NCI-H2227 (cell line): ENCODE results near the gene RYR1.

Source experiments
- DNase-seq: peaks from one replicate; lab custom pipeline; 2025; ENCODE audit not compliant: unreplicated experiment; lab: John Stamatoyannopoulos, UW

RYR1 gene

DNA sequence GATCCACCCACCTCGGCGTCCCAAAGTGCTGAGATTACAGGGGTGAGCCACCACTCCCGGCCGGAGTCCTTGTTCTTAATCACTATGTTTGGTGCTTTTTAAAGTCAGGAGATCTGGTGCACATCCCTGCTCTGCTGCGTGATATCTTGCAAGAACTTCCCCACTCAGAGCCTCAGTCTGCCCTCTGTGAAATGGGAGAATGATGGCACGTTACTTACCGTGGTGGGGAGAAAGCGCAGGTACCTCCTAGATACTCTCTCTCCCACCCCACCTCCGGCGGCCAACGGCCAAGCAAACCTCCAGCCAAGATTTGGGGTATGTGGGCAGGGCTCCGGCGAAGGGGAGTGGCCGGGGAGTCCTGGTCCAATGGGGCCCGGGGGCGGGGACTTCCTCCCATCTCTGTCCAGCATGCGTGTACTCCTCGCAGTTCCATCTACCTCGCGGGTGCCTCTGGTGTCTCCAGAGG lies at the start of gene RYR1:
Gene RYR1, plus strand, starts transcription at position 424 of the 466 bp plus-strand sequence. CDS start 139 bp downstream, outside the sequence.
- DNase-seq: peak; percentile 62

DNA sequence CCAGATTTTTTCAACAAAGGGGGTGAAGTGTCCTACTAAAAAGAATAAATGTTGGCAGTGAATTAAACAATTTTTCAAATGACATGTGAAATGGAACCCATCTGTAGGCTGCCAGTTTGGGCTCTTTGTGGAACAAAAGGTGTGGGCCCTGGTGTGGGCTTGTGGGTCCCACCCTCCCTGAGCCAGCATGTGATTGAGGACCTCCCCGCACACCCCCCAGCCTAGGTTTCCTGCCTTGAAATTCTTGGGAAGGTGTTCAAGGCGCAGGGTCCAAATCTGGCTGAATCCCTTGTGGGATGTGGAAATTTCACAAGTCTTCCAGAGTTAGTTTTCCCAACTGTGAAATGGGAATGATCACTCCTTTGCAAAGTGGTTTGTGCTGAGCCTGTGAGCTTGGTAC lies 49.7 kb upstream of the RYR1 start:
- no peak for DNase-seq

DNA sequence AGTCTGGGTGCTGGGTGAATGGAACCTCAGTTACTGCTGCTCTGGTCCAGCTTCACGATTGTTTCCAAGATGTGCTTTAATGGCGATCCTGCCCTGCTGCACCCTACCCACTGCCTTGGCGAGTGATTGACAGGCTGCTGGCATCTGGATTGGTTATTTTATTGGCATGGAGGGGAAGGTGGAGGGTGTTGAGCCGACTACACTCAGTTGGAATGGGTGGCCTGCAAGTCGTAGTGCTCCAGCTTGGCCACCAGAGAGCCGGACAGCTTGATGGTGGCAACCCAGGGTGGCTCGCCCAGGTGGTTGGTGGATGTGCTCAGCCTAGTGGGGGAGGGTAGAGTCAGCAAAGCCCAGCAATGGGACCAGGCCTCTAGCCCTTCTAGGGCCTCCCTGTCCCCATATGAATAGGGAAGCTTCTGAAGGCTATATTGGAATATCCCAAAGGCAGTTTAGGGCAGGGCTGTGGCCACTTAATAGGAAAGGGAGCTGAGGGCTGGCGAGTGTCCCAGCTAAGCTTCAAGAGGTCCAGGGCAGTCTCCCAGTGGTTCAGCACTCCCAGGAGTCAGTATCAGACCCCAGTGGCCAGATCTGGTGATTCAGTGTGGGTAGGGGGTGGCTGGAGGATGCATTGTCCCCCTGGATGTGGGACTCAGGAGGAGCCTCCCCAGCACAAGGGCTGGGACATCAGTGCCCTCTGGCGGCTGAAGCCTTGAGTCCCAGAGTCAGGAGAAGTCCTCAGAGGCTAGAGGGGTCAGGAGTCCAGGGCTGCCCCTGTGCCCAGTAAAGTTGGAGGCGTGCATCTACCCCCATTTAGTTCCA lies 49.1 kb upstream of the RYR1 start:
- no peak for DNase-seq

DNA sequence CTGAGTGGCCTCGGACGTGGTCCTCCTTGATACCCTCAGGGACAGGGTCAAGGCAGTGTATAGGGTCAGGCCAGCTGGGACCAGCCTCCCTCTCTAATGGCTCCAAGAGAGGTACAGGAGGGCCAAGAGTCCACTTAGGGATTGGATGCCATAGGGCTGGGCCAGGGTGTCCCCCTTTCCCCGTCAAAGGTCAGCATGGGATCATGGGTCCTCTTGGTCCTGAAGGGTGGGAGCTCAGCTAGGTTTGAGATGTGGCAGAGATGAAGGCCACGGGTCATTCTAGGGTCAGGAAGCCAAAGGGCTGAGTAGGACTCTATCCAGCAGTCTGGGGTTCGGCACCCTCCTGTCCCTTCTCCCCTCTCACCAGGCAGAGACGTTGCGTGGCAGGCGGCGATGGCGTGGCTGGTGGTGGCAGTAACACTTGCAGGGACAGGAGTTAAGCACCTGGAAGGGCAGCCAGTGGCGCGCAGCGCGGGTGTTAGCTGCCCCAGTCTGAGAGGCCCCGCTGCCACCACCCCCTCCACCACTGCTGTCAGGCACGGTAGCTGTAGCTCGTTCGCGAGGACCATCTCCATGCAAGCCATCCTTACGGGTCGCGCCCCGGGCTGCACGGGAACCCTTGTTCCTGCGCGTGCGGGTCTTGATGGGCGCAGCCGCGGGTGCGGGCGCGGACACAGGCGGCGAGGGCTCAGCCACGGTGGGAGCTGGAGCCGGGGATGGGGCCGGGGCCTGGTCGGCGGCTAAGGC lies 48.3 kb upstream of the RYR1 start:
- no peak for DNase-seq

DNA sequence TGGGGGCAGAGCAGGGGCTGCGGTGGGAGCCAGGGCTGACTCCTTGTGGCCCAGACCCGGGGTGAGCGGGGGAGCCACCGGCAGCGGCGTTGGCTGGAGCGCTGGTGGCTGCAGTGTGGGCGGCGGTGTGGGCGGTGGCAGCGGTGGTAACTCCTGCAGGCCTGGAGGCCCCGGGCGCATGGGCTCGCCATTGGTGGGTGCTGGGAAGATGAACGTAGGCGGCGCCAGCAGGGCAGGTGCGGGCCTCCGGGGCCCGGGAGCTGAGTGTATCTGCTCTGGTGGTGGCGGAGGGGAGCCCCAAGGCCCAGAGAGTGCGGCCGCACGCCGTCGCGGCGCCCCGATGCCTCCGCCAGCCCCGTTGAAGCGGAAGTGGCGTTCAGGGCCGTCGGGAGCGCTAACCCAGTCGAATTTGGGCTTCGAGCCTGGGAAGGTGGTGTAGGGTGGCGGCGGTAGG lies 47.7 kb upstream of the RYR1 start:
- DNase-seq: no peak

DNA sequence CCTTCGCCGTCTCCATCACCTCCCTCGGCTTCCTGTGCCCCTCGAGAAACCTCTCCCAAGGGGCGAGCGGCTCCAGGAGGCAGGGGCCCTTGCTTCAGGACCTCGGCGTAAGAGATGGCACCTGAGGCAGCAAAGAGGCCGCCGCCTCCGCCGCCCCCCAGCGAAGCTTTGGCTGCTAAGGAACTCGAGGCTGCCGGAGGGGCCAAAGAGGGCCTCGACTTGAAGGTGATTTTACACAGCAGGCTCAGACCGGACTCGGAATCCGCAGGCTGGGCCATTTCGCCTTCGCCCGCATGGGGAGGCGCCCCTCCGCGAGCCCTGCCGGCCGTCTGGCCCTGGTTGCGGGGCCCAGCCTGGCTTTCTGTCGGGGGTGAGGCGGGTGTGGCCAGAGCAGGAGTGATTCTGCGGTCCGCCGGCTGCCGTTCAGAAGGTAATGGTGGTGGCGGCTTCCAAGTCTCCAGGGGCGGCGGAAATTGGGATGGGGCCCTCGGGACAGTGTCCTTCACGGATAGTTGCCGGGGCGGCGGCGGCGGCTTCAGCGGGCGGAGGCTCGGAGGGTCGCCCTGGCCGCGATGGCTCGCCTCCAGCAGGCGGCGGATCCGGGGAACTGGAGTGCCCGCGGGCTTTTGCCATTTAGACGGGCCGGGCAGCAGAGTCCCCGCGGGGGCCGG lies 47.1 kb upstream of the RYR1 start:
- no peak for DNase-seq

DNA sequence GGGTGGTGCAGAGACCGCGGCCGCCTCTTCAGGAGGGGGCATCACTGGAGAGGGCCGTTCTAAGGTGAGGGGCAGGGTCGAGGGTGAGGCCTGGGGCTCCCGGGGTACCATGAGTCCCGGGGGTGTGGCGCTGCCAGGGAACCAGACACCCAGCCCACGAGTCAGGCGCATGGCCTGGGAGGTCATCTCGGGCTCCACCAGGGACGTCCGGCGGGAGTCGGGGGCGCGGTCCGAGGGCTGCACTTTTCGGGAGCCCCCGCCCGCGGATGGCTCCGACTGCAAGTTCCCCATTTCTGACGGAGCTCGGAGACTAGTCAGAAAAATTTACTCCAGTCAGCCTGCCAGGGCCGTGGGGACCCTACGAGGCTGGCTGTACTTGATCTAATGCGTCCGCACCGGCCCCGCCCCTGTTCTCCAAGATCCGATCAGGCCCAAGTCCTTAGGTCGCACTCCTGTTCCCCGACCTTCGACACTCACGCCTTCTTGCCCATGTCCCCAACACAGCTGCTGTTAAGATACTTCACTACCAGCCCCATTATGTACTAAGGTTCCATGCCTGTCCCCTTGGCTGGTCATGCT lies 46.4 kb upstream of the RYR1 start:
- DNase-seq: no peak

DNA sequence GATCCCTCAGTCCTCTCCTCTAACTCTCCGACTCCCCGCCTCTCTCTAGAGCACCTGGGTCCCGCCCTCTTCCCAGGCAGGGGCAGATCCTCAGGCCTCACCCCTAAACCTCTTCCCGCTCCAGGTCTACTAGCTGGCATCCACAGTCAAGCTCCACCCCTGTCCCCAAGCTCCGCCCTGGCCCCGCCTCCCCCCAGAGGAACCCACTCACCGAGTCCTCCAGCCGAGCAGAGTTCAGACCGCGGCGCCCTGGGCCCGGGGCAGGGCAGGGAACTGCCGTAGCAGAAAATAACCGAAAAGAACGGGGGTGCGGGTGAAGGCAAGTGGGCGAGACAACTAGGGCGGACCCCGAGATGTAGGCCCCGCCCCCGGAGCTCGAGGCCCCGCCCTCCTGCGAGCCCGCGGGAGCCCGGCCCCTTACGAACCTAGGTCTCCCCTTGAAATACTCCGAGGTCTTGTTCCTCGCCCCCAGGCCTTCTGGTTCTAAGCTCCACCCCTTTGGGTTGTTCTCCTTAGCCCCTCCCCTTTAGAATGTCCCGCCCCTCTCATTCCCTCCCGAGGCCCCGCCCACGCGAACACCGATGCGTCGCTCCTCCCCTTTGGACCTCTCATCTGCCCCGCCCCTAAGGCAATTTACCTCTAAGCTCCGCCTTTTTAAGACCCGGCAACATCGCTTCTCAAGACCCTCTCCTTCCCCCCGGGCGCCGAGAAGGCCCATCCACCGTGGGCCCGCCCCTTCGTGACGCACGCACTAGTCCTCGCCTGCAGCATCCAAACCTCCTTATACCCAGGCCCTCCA lies 45.7 kb upstream of the RYR1 start, which contains the start of gene GGN:
Gene GGN, minus strand, starts transcription at position 485 of the 799 bp plus-strand sequence. CDS start 773 bp downstream, outside the sequence.
- DNase-seq: peak; percentile 100

DNA sequence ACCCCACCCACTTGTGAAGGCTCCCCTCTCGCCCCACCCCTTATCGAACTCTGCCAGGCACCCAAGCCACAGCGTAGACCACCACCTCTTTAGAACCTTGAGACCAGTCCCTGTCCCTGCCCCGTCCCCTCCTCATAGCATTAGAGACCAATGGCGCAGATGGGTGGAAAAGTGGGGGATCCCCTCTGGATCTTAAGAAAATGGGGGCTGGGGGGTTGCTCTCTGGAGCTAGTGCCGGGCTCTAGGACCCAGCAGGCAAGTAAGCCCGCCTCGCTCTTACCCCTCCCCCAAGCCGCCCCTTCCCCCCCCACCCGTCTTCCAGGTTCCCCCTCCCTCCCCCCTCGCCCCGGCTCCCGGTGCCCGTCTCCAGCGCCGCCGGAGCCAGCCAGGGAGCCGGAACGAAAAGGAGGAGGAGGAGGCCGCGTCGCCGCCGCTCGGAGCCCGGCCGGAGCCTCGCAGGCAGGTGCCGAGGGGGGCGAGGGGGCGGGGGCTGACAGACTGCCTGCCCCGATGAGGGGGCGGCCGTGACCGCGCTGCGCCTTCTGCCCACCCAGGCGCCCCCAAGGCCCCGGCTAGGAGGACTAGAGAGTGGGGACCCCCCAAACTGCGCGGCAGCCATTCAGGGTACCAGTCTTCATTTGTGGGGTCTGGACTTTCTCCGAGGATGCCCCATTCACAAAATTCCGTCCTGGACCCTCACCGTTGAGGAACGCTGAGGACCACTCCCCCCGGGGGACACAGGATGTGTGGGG lies 45.0 kb upstream of the RYR1 start, which contains the start of gene SPRED3:
Gene SPRED3, plus strand, starts transcription at position 349 of the 752 bp plus-strand sequence. CDS start 1,606 bp downstream, outside the sequence.
- peak; percentile 98 for DNase-seq

DNA sequence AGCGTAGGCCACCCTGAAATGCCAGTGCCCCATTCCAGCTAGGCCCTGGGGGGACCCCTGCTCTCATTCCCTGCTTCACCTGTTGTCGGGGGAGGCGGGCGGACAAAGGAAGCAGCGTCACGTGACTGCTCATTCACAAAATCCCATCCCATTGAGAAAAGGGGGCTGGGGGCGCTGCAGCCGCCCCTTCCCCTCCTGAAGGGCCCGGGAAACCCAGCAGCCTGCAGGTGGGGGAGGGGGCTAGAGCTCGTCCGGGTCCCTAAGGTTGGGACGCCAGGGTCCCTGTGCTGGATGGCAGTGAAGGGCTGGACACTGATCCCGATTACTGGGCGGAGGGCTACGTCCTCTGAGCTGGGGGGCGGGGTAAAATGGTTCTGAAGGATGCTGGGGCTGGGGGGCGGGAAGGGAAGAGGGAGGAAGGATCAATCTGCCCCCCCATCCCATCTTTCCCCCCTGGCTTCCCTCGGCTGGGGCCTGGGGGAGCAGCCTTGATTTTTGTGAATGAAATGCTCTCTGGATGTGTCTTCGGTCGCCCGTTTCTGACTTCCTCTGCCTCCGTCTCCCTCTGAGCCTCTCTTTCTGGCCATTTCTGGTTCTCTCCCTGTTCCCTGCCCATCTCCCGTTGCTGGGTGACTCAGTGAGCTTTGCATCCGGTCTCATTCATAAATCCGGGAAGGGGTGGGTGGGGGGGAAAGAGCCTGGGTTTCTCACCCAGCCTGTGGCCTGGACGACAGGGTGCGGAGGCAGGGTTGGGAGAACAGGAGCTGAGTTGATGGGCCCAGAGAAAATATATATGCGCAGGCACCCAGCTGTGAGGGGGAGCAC lies 44.2 kb upstream of the RYR1 start:
- peak; percentile 90 for DNase-seq

DNA sequence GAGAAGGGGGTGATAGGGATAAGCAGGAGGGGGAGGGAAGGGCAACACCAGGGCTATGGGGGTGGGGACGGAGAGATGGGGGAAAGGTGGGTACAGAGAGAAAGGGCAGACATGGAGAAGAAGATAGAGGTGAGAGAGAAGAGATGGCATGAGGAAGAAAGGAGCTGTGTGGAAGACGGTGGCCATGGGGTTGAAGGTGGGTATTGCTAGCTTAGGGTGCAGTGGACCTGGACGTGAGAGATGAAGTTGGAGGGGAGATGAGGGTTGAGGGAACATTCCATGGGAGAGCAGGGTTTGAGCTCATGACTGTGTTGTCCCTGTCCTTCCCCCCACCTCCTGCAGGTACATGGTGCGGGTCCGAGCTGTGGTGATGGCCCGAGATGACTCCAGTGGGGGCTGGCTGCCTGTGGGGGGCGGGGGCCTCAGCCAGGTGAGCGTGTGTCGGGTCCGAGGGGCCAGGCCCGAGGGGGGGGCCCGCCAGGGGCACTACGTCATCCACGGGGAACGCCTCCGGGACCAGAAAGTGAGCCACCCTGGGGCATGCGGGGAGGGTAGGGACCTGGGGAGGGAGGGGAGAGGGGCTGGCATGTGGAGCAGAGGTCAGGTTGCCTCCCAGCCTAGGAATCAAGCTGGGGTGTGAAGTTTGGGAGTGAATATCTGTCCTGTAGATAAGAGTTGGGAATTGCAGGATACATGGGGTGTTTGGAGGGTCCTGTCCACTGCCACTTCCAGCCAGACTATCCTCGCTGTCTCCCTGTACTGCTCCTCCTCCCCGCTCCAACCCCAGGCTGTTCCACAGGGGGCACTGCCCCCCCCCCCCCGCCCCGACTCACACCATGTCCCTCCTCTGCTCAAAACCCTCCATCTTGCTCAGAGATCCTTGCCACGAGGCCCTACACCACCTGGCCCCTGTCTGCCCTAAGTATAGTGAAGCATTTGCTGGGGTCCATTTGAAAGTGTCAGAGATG lies 43.2 kb upstream of the RYR1 start:
- no peak for DNase-seq

DNA sequence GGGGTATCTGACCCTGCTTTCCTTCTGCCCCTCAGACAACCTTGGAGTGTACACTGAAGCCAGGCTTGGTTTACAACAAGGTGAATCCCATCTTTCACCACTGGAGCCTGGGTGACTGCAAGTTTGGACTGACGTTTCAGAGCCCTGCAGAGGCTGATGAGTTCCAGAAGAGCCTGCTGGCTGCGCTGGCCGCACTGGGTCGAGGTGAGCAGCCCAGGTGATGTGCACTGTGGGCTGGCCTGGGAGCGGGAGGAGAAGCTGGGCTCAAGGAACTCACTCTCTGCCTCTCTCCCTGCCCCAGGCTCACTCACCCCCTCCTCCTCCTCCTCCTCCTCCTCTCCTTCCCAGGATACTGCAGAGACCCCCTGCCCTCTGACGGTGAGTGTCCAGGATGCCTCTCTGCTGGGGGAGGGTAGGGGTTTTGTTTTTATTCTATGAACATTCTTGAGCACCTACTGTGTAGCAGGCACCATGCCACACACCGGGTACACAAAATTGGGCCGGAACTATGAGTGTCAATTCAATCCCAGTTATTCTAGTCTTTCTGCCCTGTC lies 41.5 kb upstream of the RYR1 start:
- DNase-seq: no peak

DNA sequence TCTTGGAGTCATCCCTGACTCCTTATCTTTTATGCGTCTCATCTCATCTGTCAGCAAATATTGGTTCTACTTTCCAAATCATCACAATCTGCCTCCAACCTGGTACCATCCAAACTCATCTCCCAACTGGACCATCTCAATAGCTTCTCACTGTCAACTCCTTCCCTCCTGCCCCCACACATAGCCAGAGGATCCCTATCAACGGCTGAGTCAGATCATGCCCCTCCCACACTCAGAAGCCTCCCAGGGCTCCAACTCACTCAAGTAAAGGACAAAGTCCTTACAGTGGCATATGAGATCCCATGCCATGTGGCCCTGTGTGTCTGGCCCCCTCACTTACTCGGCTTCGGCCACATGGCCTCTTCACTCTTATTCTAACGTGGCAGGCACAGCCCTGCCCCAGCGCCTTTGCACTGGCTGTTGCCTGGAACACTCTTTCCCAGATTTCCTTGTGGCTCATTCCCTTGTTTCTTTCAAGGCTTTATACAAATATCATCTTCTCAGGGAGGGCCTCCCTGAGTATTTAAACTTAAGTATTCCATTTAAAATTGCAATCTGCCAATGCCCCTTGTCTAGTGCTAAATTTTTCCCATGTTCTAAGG lies 40.7 kb upstream of the RYR1 start:
- no peak for DNase-seq

DNA sequence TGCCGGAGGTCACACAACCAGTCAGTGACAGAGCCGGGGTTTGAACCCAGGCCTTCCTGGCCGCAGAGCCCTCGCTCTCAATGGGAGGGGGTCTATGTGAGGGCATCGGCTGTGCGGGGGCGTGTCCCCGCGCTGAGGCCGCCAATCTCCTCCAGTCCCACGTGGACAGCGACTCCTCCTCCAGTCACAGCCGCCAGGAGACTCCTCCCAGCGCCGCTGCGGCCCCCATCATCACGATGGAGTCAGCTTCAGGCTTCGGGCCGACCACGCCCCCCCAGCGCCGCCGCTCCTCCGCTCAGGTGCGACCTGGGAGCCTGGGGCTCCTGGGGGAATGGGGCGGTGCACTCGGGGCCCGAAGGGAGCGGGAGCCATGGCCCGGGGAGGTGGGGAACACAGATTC lies 39.0 kb upstream of the RYR1 start:
- no peak for DNase-seq

DNA sequence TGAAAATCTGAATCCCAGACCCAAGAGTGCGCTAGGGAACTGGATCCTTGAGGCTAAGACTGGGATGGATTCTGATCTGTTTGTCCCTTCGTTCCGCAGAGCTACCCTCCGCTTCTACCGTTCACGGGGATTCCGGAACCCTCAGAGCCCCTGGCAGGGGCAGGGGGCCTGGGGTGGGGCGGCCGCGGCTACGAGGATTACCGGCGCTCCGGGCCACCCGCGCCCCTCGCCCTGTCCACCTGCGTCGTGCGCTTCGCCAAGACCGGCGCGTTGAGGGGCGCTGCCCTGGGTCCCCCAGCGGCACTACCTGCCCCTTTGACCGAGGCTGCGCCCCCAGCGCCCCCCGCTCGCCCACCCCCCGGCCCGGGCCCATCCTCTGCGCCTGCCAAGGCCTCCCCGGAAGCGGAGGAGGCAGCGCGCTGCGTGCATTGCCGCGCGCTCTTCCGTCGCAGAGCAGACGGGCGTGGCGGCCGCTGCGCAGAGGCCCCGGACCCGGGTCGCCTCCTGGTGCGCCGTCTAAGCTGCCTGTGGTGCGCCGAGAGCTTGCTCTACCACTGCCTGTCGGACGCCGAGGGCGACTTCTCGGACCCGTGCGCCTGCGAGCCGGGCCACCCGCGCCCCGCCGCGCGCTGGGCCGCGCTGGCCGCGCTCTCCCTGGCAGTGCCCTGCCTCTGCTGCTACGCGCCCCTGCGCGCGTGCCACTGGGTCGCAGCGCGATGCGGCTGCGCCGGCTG lies 37.9 kb upstream of the RYR1 start:
- no peak for DNase-seq

DNA sequence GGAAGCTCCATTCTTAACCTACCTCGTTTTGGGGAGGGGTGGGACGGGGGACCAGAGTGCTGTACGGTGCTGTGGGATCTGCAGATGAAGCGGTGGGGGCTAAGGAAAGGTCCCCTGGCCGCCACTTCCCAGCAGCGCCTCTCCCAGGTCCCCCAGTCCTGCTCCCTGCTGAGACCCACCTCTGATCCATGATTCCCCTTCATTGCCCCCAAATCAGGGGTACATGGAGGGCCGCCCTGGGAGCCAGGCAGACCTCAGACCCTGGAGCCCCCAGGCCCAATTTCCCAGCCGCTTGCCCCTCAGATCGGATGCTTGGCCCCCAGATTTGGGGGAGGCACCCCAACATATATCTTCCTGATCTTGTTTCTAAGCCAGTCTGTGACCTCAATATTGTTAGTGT lies 34.4 kb upstream of the RYR1 start:
- no peak for DNase-seq
